Uterus (tissue), 2 donors: ENCODE measurements around the gene SARS1.

Source experiments
- CTCF ChIP-seq, 4 experiments: fragments of 200-600 bp in 2 of 4; fragments of 450-650 bp in 2 of 4; sonication (generic) in 2 of 4; IDR thresholded peaks; one replicate each; pipeline ENCODE4 v1.5.1; 2016 to 2019; ENCODE audit warnings: antibody characterized with exemption in 4 of 4, mild to moderate bottlenecking in 2 of 4, moderate library complexity in 1 of 4
- POLR2A ChIP-seq, 2 donors: fragments of 450-650 bp; IDR thresholded peaks; one replicate each; pipeline ENCODE4 v1.6.1; 2016; ENCODE audit warnings: antibody characterized with exemption in 2 of 2, mild to moderate bottlenecking in 1 of 2, moderate library complexity in 1 of 2

DNA sequence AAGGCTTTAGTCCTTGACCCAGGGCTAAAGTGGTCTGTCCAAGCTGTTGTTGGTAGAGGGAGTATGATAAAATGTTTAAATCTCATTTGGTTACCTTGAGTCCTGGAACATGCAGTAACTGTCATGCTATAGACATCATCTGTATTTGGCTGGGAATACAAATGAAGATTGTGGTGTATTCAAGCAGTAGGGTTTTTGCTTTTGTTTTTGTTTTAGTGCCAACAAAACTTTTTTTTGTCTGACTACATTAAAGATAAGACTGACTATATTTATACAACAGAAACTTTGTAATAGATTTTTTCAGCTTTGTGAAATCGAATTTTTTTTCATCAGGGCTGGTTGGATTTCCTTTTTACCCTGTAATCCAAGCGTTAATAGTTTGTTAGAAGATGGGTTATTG, 7.4 kb upstream of the SARS1 start:
- no peak for TF ChIP-seq CTCF (IDR thresholded peaks at IDR 0.05)
- no peak for TF ChIP-seq POLR2A (IDR thresholded peaks at IDR 0.05)
